K562 (cell line): Measurements from ENCODE around the gene GSK3B. TPM values are rescaled to one million over a fixed set of nuclear protein-coding genes. Genes with fewer than 3 reads are reported as not detected.

Experiments used
- IFI16 ChIP-seq: fragments of 250-450 bp; sonication (Bioruptor Pico); IDR thresholded peaks from 2 replicates; pipeline ENCODE4 v2.1.2; 2022; ENCODE audit warnings: mild to moderate bottlenecking, inconsistent platforms
- NR2F6 ChIP-seq: fragments of 450-650 bp; formaldehyde crosslinking; IDR thresholded peaks from 2 replicates; pipeline ENCODE4 v1.4.0; 2020; ENCODE audit warnings: mild to moderate bottlenecking
- SRSF3 ChIP-seq: fragments of 200-400 bp; formaldehyde crosslinking; IDR thresholded peaks from 2 replicates; pipeline ENCODE4 v1.6.1; 2016; ENCODE audit warnings: mild to moderate bottlenecking, low read length, moderate library complexity; ENCODE audit not compliant: insufficient read depth
- TRIM28 ChIP-seq: fragments of 450-650 bp; IDR thresholded peaks from 2 replicates; pipeline ENCODE4 v1.6.1; 2017
- ZNF696 ChIP-seq: fragments of 250-450 bp; sonication (Bioruptor Pico); conservative IDR thresholded peaks from 2 replicates; pipeline ENCODE4 v1.4.0; 2020; ENCODE audit warnings: mild to moderate bottlenecking, moderate library complexity
- polyA plus RNA-seq, 8 experiments: library from polyadenylated mRNA; depleted of rRNA in 4 of 8; stranded (reverse) in 5 of 8; unstranded in 3 of 8; fragments of >200 nt; fragmentation: Nextera tagmentation in 2 of 8; fragmentation: Illumina TruSeq in 1 of 8; extraction: Ambion mirVana in 2 of 8; extraction: Trizol in 1 of 8; gene quantifications; 2 replicates each; pipeline versions ENCODE4 v1.2.1 to v1.2.3, GENCODE V29; 2011 to 2014; ENCODE audit warnings: inconsistent platforms in 1 of 8, missing spikeins in 1 of 8
- total RNA-seq, 7 experiments: library from RNA; depleted of rRNA in 6 of 7; stranded (reverse); fragments of >200 nt in 6 of 7; fragmentation: Illumina TruSeq in 2 of 7; extraction: Trizol in 2 of 7; gene quantifications; 2 replicates each; pipeline versions ENCODE4 v1.2.1 to v1.2.3, GENCODE V29; 2011 to 2021; ENCODE audit warnings: low replicate concordance in 1 of 7
- TF ChIP-seq, protein P1 (sequence below), 2 experiments: fragments of 150-350 bp in 1 of 2; IDR thresholded peaks; 2 replicates each; pipeline ENCODE4 v1.6.1; 2012 to 2016; ENCODE audit warnings: low read depth in 2 of 2, low read length in 2 of 2, mild to moderate bottlenecking in 1 of 2, moderate library complexity in 1 of 2
- TF ChIP-seq, protein P2 (sequence below): fragments of 250-450 bp; sonication (Bioruptor Pico); IDR thresholded peaks from 2 replicates; pipeline ENCODE4 v1.4.0; 2020

Gene GSK3B
- total and polyA plus RNA-seq, 9 of the 15 experiments (the other 6 are each of a cell fraction or from before 2014, with no cell fraction given), result 4.7 to 25.0 (median 18.7) TPM

DNA sequence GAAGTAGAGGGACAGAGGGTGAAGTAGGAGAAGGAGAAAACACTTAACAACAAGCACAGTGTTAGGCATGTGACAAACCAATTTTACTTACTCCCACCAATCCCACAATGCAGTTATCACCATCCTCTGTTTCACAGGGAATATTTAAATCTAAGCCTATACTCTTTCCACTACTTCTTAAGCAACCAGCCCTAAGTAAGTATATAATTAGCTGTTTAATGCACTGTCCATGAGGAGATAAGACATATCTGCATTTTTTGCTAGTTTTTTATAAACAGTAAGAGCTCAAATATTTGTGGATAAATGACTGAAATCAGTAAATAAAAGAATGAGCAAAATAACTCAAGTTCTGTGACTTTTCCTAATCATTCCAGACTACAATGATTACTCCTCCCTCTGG lies 62.7 kb downstream of the GSK3B start (continued):
- TF ChIP-seq, protein P1, sequence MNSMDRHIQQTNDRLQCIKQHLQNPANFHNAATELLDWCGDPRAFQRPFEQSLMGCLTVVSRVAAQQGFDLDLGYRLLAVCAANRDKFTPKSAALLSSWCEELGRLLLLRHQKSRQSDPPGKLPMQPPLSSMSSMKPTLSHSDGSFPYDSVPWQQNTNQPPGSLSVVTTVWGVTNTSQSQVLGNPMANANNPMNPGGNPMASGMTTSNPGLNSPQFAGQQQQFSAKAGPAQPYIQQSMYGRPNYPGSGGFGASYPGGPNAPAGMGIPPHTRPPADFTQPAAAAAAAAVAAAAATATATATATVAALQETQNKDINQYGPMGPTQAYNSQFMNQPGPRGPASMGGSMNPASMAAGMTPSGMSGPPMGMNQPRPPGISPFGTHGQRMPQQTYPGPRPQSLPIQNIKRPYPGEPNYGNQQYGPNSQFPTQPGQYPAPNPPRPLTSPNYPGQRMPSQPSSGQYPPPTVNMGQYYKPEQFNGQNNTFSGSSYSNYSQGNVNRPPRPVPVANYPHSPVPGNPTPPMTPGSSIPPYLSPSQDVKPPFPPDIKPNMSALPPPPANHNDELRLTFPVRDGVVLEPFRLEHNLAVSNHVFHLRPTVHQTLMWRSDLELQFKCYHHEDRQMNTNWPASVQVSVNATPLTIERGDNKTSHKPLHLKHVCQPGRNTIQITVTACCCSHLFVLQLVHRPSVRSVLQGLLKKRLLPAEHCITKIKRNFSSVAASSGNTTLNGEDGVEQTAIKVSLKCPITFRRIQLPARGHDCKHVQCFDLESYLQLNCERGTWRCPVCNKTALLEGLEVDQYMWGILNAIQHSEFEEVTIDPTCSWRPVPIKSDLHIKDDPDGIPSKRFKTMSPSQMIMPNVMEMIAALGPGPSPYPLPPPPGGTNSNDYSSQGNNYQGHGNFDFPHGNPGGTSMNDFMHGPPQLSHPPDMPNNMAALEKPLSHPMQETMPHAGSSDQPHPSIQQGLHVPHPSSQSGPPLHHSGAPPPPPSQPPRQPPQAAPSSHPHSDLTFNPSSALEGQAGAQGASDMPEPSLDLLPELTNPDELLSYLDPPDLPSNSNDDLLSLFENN (IDR thresholded peaks at IDR 0.05; ENCODE audit: low read depth in 2 of 2, low read length in 2 of 2), result no peak
- TF ChIP-seq ZNF696 (no peak), SRSF3 (no peak), NR2F6 (CRISPR knock-in tag) (no peak), TRIM28 (no peak), IFI16 (CRISPR knock-in tag) (no peak)
- TF ChIP-seq, protein P2, sequence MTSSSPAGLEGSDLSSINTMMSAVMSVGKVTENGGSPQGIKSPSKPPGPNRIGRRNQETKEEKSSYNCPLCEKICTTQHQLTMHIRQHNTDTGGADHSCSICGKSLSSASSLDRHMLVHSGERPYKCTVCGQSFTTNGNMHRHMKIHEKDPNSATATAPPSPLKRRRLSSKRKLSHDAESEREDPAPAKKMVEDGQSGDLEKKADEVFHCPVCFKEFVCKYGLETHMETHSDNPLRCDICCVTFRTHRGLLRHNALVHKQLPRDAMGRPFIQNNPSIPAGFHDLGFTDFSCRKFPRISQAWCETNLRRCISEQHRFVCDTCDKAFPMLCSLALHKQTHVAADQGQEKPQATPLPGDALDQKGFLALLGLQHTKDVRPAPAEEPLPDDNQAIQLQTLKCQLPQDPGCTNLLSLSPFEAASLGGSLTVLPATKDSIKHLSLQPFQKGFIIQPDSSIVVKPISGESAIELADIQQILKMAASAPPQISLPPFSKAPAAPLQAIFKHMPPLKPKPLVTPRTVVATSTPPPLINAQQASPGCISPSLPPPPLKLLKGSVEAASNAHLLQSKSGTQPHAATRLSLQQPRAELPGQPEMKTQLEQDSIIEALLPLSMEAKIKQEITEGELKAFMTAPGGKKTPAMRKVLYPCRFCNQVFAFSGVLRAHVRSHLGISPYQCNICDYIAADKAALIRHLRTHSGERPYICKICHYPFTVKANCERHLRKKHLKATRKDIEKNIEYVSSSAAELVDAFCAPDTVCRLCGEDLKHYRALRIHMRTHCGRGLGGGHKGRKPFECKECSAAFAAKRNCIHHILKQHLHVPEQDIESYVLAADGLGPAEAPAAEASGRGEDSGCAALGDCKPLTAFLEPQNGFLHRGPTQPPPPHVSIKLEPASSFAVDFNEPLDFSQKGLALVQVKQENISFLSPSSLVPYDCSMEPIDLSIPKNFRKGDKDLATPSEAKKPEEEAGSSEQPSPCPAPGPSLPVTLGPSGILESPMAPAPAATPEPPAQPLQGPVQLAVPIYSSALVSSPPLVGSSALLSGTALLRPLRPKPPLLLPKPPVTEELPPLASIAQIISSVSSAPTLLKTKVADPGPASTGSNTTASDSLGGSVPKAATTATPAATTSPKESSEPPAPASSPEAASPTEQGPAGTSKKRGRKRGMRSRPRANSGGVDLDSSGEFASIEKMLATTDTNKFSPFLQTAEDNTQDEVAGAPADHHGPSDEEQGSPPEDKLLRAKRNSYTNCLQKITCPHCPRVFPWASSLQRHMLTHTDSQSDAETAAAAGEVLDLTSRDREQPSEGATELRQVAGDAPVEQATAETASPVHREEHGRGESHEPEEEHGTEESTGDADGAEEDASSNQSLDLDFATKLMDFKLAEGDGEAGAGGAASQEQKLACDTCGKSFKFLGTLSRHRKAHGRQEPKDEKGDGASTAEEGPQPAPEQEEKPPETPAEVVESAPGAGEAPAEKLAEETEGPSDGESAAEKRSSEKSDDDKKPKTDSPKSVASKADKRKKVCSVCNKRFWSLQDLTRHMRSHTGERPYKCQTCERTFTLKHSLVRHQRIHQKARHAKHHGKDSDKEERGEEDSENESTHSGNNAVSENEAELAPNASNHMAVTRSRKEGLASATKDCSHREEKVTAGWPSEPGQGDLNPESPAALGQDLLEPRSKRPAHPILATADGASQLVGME (CRISPR knock-in tag), result no peak
- TF ChIP-seq, all 486 proteins: peak for 0
